ENCODE data around the gene SULT2A1. TPM values are rescaled to one million over a fixed set of nuclear protein-coding genes. Genes with fewer than 3 reads are reported as not detected.

The SULT2A1 gene
- total and polyA plus RNA-seq, 4 donors, result 0.01 to 0.15 TPM; not detected in 2

GRCh38 chr19:47878906-47879305 is 7.2 kb downstream of the SULT2A1 start:
- Histone ChIP-seq H3K27ac (ENCODE audit: low read depth in 1 of 2, low read length in 1 of 2) (no peak overlapping the region), H3K9me3 (ENCODE audit: control insufficient read depth in 4 of 4, insufficient read depth in 3 of 4, low read length in 3 of 4) (no peaks in the 10 kb centered on the region), H3K9ac (ENCODE audit: insufficient read depth in 1 of 2, low read length in 2 of 2) (no peak overlapping the region), H3K4me1 (ENCODE audit: control insufficient read depth in 5 of 5, insufficient read depth in 5 of 5, low read length in 5 of 5) (no peaks in the 10 kb centered on the region), H3K36me3 (ENCODE audit: control insufficient read depth in 4 of 4, insufficient read depth in 4 of 4, low read length in 4 of 4) (no peaks in the 10 kb centered on the region), H3K4me3 (no peak overlapping the region), H3K27me3 (ENCODE audit: control insufficient read depth in 3 of 3, insufficient read depth in 3 of 3, low read length in 2 of 3) (no peaks in the 10 kb centered on the region)
- DNase-seq (no peak), ATAC-seq (ENCODE audit: insufficient read depth, low FRiP score) (no peak)
- TF ChIP-seq, protein P1, sequence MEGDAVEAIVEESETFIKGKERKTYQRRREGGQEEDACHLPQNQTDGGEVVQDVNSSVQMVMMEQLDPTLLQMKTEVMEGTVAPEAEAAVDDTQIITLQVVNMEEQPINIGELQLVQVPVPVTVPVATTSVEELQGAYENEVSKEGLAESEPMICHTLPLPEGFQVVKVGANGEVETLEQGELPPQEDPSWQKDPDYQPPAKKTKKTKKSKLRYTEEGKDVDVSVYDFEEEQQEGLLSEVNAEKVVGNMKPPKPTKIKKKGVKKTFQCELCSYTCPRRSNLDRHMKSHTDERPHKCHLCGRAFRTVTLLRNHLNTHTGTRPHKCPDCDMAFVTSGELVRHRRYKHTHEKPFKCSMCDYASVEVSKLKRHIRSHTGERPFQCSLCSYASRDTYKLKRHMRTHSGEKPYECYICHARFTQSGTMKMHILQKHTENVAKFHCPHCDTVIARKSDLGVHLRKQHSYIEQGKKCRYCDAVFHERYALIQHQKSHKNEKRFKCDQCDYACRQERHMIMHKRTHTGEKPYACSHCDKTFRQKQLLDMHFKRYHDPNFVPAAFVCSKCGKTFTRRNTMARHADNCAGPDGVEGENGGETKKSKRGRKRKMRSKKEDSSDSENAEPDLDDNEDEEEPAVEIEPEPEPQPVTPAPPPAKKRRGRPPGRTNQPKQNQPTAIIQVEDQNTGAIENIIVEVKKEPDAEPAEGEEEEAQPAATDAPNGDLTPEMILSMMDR (IDR thresholded peaks at IDR 0.05; ENCODE audit: control extremely low read depth, extremely low read depth), result no peak
- 90 to 95% methylated on average over 4 of the region's 4 CpGs for WGBS, 2 donors

DNA sequence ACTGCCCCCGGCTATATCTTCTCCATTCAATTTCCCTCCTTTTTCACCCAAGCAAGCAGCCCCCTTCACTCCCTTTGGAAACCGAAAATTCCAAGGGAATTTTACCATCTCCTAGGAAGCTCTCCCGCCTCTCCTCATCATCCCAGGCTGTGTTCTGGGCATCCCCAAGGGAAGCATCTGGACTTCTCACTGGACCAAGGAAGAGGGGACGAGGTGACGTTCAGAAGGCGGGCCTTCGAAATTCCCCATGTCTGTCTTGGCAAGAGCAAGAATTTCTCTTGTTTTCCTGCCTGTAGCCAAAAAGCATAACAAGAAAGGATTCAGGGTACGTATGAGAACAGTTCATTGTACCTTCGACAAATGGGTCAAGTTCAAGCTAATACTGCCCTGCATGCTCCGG is 20.9 kb downstream of the SULT2A1 start:
- Histone ChIP-seq H3K9me3 (ENCODE audit: control insufficient read depth in 4 of 4, insufficient read depth in 3 of 4, low read length in 3 of 4) (peaks cover 0 to 6% (median 2%) of the 10 kb centered on the region in 4 donors), H3K4me1 (ENCODE audit: control insufficient read depth in 5 of 5, insufficient read depth in 5 of 5, low read length in 5 of 5) (no peaks in the 10 kb centered on the region), H3K36me3 (ENCODE audit: control insufficient read depth in 4 of 4, insufficient read depth in 4 of 4, low read length in 4 of 4) (no peaks in the 10 kb centered on the region), H3K9ac (ENCODE audit: insufficient read depth in 1 of 2, low read length in 2 of 2) (no peak overlapping the region), H3K27ac (ENCODE audit: low read depth in 1 of 2, low read length in 1 of 2) (no peak overlapping the region), H3K4me3 (no peak overlapping the region), H3K27me3 (ENCODE audit: control insufficient read depth in 3 of 3, insufficient read depth in 3 of 3, low read length in 2 of 3) (no peaks in the 10 kb centered on the region)
- peak in 1 of 3 donors; percentile 6 for DNase-seq
- TF ChIP-seq, protein P1 (IDR thresholded peaks at IDR 0.05; ENCODE audit: control extremely low read depth, extremely low read depth), result no peak
- WGBS, 2 donors, result 58 to 84% methylated on average over 10 of the region's 10 CpGs
- no peak for ATAC-seq (ENCODE audit: insufficient read depth, low FRiP score)

DNA sequence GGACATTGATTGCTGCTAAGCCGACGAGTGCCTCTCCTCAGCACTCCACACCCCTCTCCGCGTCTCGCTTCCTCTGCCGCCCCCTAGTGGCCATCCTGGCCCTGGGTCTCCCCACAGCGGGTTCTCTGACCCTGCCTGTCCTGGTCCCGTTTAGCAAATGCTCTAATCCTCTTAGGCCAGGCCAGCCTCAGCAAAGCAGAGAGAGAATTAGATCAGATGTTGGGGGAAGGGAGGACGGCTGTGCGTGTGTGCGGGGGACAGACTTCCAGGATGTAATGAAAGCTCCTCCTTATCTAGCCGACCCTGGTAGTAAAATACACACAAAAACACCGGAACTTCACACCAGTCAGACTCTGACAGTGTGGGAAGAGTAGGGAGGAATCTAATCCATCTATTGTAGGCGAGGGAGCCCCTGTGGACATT is 22.6 kb downstream of the SULT2A1 start:
- H3K4me1 ChIP-seq (ENCODE audit: control insufficient read depth in 5 of 5, insufficient read depth in 5 of 5, low read length in 5 of 5), result no peaks in the 10 kb centered on the region
- H3K9ac ChIP-seq (ENCODE audit: insufficient read depth in 1 of 2, low read length in 2 of 2), result no peak overlapping the region
- TF ChIP-seq, protein P1 (IDR thresholded peaks at IDR 0.05; ENCODE audit: control extremely low read depth, extremely low read depth), result peak; percentile 80
- H3K9me3 ChIP-seq (ENCODE audit: control insufficient read depth in 4 of 4, insufficient read depth in 3 of 4, low read length in 3 of 4), result peaks cover 0 to 6% (median 2%) of the 10 kb centered on the region in 4 donors
- WGBS, 2 donors, result 16 to 20% methylated on average over 14 of the region's 14 CpGs
- DNase-seq (peak; percentile 77 to 88 (median 80)), ATAC-seq (ENCODE audit: insufficient read depth, low FRiP score) (peak; percentile 80)
- no peak overlapping the region for H3K27ac ChIP-seq (ENCODE audit: low read depth in 1 of 2, low read length in 1 of 2)
- no peaks in the 10 kb centered on the region for H3K36me3 ChIP-seq (ENCODE audit: control insufficient read depth in 4 of 4, insufficient read depth in 4 of 4, low read length in 4 of 4)
- H3K4me3 ChIP-seq, result no peak overlapping the region
- no peaks in the 10 kb centered on the region for H3K27me3 ChIP-seq (ENCODE audit: control insufficient read depth in 3 of 3, insufficient read depth in 3 of 3, low read length in 2 of 3)

DNA sequence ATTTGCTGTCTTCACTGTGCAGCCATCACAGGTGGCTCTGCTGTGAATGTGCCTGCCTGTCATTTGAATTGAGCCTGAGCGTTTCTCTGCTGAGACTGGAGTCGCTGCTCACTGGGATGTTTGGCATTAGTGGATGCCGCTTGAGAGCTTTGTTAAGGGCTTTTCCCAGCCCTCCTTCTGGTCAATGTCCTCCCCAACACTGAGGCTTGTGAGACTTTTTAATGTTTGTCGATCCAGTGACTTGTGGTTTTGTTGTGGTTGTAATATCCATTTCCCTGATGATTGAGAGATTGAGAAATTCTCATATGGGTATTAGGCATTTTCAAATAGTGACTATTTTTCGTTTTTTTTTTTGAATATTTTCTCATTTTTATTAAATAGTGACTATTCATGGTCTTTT is 24.5 kb downstream of the SULT2A1 start:
- WGBS, 2 donors, result 87 to 92% methylated on average over 5 of the region's 5 CpGs
- H3K36me3 ChIP-seq (ENCODE audit: control insufficient read depth in 4 of 4, insufficient read depth in 4 of 4, low read length in 4 of 4), result no peaks in the 10 kb centered on the region
- peaks cover 0 to 6% (median 2%) of the 10 kb centered on the region in 4 donors for H3K9me3 ChIP-seq (ENCODE audit: control insufficient read depth in 4 of 4, insufficient read depth in 3 of 4, low read length in 3 of 4)
- no peaks in the 10 kb centered on the region for H3K27me3 ChIP-seq (ENCODE audit: control insufficient read depth in 3 of 3, insufficient read depth in 3 of 3, low read length in 2 of 3)
- H3K27ac ChIP-seq (ENCODE audit: low read depth in 1 of 2, low read length in 1 of 2), result no peak overlapping the region
- no peak for ATAC-seq (ENCODE audit: insufficient read depth, low FRiP score)
- DNase-seq, result no peak
- no peak overlapping the region for H3K4me3 ChIP-seq
- no peaks in the 10 kb centered on the region for H3K4me1 ChIP-seq (ENCODE audit: control insufficient read depth in 5 of 5, insufficient read depth in 5 of 5, low read length in 5 of 5)
- no peak overlapping the region for H3K9ac ChIP-seq (ENCODE audit: insufficient read depth in 1 of 2, low read length in 2 of 2)
- TF ChIP-seq, protein P1 (IDR thresholded peaks at IDR 0.05; ENCODE audit: control extremely low read depth, extremely low read depth), result no peak

Measured in lung (tissue), 12 donors.